IMR-90 (cell line): Measurements from ENCODE around the gene TNFRSF11A. TPM values are rescaled to one million over a fixed set of nuclear protein-coding genes. Genes with fewer than 3 reads are reported as not detected.

Experiments used
- ATAC-seq: fragments of 200-7000 bp; cut with Tn5 transposase; 2 replicates; pipeline ENCODE4 v1.9.1; 2020; ENCODE audit warnings: low read depth, mild to moderate bottlenecking, moderate library complexity
- BruUV-seq: library from RNA; stranded (reverse); fragments of 400-500 nt; replicated peaks from 2 replicates; lab custom pipeline; 2021; lab: Mats Ljungman, UMichigan
- CTCF ChIA-PET: fragments of 300-600 bp; formaldehyde crosslinking; extraction: SDS; loops from one replicate; lab custom pipeline; 2021; ENCODE audit warnings: antibody characterized with exemption; lab: Yijun Ruan, JAX
- POLR2A ChIA-PET: fragments of 300-600 bp; sonication (Branson Sonifier 250); formaldehyde crosslinking; loops from one replicate; lab custom pipeline; 2022; ENCODE audit warnings: antibody characterized with exemption; ENCODE audit not compliant: unreplicated experiment; lab: Charles Lee
- DNase-seq: peaks from one replicate; pipeline ENCODE4 v3.0.0; 2013
- H2AFZ ChIP-seq: replicated peaks from 2 replicates; pipeline ENCODE3; 2013; ENCODE audit warnings: low read length, mild to moderate bottlenecking; ENCODE audit not compliant: poor library complexity
- H2AK5ac ChIP-seq: 2 replicates; pipeline ENCODE4 v1.6.1; 2013; ENCODE audit warnings: low read depth, low read length, inconsistent platforms
- H2AK9ac ChIP-seq: replicated peaks from 2 replicates; pipeline ENCODE3; 2013; ENCODE audit warnings: mild to moderate bottlenecking, low read depth, low read length, moderate library complexity; ENCODE audit not compliant: poor library complexity
- H2BK120ac ChIP-seq: 2 replicates; pipeline ENCODE4 v1.6.1; 2013; ENCODE audit warnings: low read depth, low read length, inconsistent platforms
- H2BK15ac ChIP-seq: 3 replicates; pipeline ENCODE4 v1.6.1; 2013; ENCODE audit warnings: low read depth, low read length, inconsistent platforms
- H2BK20ac ChIP-seq: 2 replicates; pipeline ENCODE4 v1.6.1; 2013; ENCODE audit warnings: low read depth, mild to moderate bottlenecking, inconsistent platforms, low read length, moderate library complexity
- H2BK5ac ChIP-seq: 2 replicates; pipeline ENCODE4 v1.6.1; 2013; ENCODE audit warnings: mild to moderate bottlenecking, low read depth, low read length, inconsistent platforms; ENCODE audit not compliant: poor library complexity, severe bottlenecking
- H3K14ac ChIP-seq: replicated peaks from 2 replicates; pipeline ENCODE4 v1.6.1; 2013; ENCODE audit warnings: low read depth, low read length, inconsistent platforms
- H3K18ac ChIP-seq: 2 replicates; pipeline ENCODE4 v1.6.1; 2013; ENCODE audit warnings: low read depth, low read length, control low read depth
- H3K23ac ChIP-seq: 2 replicates; pipeline ENCODE4 v1.6.1; 2013; ENCODE audit warnings: low read depth, low read length, inconsistent platforms
- H3K27ac ChIP-seq: 2 replicates; pipeline ENCODE4 v1.5.1; 2013; ENCODE audit warnings: mild to moderate bottlenecking, control low read depth, low read length; ENCODE audit not compliant: insufficient read depth
- H3K27me3 ChIP-seq: 2 replicates; pipeline ENCODE4 v1.6.1; 2013; ENCODE audit warnings: low read length; ENCODE audit not compliant: control insufficient read depth, insufficient read depth
- H3K36me3 ChIP-seq: 2 replicates; pipeline ENCODE4 v1.6.1; 2013; ENCODE audit warnings: low read length, mixed read lengths; ENCODE audit not compliant: control insufficient read depth, insufficient read depth
- H3K4ac ChIP-seq: 2 replicates; pipeline ENCODE4 v1.6.1; 2013; ENCODE audit warnings: low read depth, low read length, inconsistent platforms
- H3K4me1 ChIP-seq: 2 replicates; pipeline ENCODE4 v1.6.1; 2013; ENCODE audit warnings: low read length, mixed read lengths; ENCODE audit not compliant: control insufficient read depth, insufficient read depth
- H3K4me2 ChIP-seq: 2 replicates; pipeline ENCODE4 v1.6.1; 2013; ENCODE audit warnings: low read depth, mild to moderate bottlenecking, control low read depth, low read length, moderate library complexity
- H3K4me3 ChIP-seq: 2 replicates; pipeline ENCODE4 v1.5.1; 2013; ENCODE audit warnings: low read depth, mild to moderate bottlenecking, control low read depth, low read length, moderate library complexity; ENCODE audit not compliant: insufficient read depth
- H3K56ac ChIP-seq: 2 replicates; pipeline ENCODE4 v1.6.1; 2013; ENCODE audit warnings: low read length, inconsistent platforms; ENCODE audit not compliant: insufficient read depth; ENCODE audit errors: extremely low read depth
- H3K79me1 ChIP-seq, 2 experiments: 2 replicates each; pipeline ENCODE4 v1.6.1; 2013; ENCODE audit warnings: low read length in 2 of 2, inconsistent platforms in 1 of 2, low read depth in 1 of 2
- H3K9ac ChIP-seq: 2 replicates; pipeline ENCODE4 v1.6.1; 2013; ENCODE audit warnings: low read depth, low read length, control low read depth
- H3K9me1 ChIP-seq: 2 replicates; pipeline ENCODE4 v1.6.1; 2013; ENCODE audit warnings: low read length, inconsistent platforms; ENCODE audit not compliant: insufficient read depth
- H3K9me3 ChIP-seq: 2 replicates; pipeline ENCODE4 v1.6.1; 2013; ENCODE audit warnings: low read length; ENCODE audit not compliant: control insufficient read depth, insufficient read depth
- H4K20me1 ChIP-seq: 2 replicates; pipeline ENCODE4 v1.6.1; 2013; ENCODE audit warnings: low read length, inconsistent platforms; ENCODE audit not compliant: insufficient read depth
- H4K5ac ChIP-seq: 2 replicates; pipeline ENCODE4 v1.6.1; 2013; ENCODE audit warnings: mild to moderate bottlenecking, low read depth, low read length, control low read depth
- H4K8ac ChIP-seq, 2 experiments: 2 replicates each; pipeline ENCODE4 v1.6.1; 2013; ENCODE audit warnings: low read depth in 2 of 2, low read length in 2 of 2, control low read depth in 1 of 2, inconsistent platforms in 1 of 2
- H4K91ac ChIP-seq: 2 replicates; pipeline ENCODE4 v1.6.1; 2013; ENCODE audit warnings: low read depth, low read length, inconsistent platforms; ENCODE audit not compliant: insufficient read depth
- BHLHE40 ChIP-seq: fragments of 150-350 bp; IDR thresholded peaks from 2 replicates; pipeline ENCODE4 v1.6.1; 2016; ENCODE audit warnings: mild to moderate bottlenecking, low read depth, low read length
- CEBPB ChIP-seq: IDR thresholded peaks from 2 replicates; pipeline ENCODE4 v1.6.1; 2012; ENCODE audit warnings: low read depth, low read length, improper control_type of control experiment
- CHD1 ChIP-seq: IDR thresholded peaks from 2 replicates; pipeline ENCODE4 v1.6.1; 2012; ENCODE audit warnings: low read depth, low read length, improper control_type of control experiment
- ELK1 ChIP-seq: fragments of 150-350 bp; IDR thresholded peaks from 2 replicates; pipeline ENCODE4 v1.6.1; 2016; ENCODE audit warnings: low read depth, mild to moderate bottlenecking, low read length, moderate library complexity, borderline replicate concordance
- FOS ChIP-seq: fragments of 150-350 bp; IDR thresholded peaks from 2 replicates; pipeline ENCODE4 v1.6.1; 2016; ENCODE audit warnings: low read depth, low read length
- MAFK ChIP-seq: IDR thresholded peaks from 2 replicates; pipeline ENCODE4 v1.6.1; 2012; ENCODE audit warnings: low read depth, low read length, improper control_type of control experiment
- MAZ ChIP-seq: IDR thresholded peaks from 2 replicates; pipeline ENCODE4 v1.6.1; 2012; ENCODE audit warnings: low read depth, mild to moderate bottlenecking, low read length, improper control_type of control experiment, moderate library complexity, borderline replicate concordance
- MXI1 ChIP-seq: IDR thresholded peaks from 2 replicates; pipeline ENCODE4 v1.6.1; 2012; ENCODE audit warnings: low read depth, mild to moderate bottlenecking, low read length, moderate library complexity, borderline replicate concordance
- NFE2L2 ChIP-seq: fragments of 150-350 bp; IDR thresholded peaks from 2 replicates; pipeline ENCODE4 v1.6.1; 2016; ENCODE audit warnings: low read depth, mild to moderate bottlenecking, low read length
- POLR2A ChIP-seq: IDR thresholded peaks from 2 replicates; pipeline ENCODE4 v1.6.1; 2012; ENCODE audit warnings: mild to moderate bottlenecking, low read depth, low read length
- RAD21 ChIP-seq: IDR thresholded peaks from 2 replicates; pipeline ENCODE4 v1.6.1; 2012; ENCODE audit warnings: low read length, improper control_type of control experiment
- RCOR1 ChIP-seq: IDR thresholded peaks from 2 replicates; pipeline ENCODE4 v1.6.1; 2012; ENCODE audit warnings: mild to moderate bottlenecking, low read length, improper control_type of control experiment; ENCODE audit not compliant: insufficient replicate concordance
- RFX5 ChIP-seq: IDR thresholded peaks from 2 replicates; pipeline ENCODE4 v1.8.0; 2012; ENCODE audit warnings: low read depth, mild to moderate bottlenecking, low read length, moderate library complexity
- SMC3 ChIP-seq: fragments of 150-350 bp; IDR thresholded peaks from 2 replicates; pipeline ENCODE4 v1.6.1; 2016; ENCODE audit warnings: low read depth, mild to moderate bottlenecking, antibody characterized with exemption, low read length, moderate library complexity
- WGBS, 2 experiments: methylation state at CpG; one replicate each; pipeline versions ENCODE4 v1.1.5 to v1.1.7; 2013; ENCODE audit warnings: missing lambda C conversion rate in 2 of 2; ENCODE audit not compliant: insufficient read length in 1 of 2; ENCODE audit errors: extremely low coverage in 2 of 2; 5-methylcytosine and 5-hydroxymethylcytosine counted together
- dilution Hi-C: fragments of 300-500 bp; cut with HindIII; formaldehyde crosslinking; loops from one replicate; pipeline ENCODE4 v1.14.3; 2018; ENCODE audit warnings: low sequenced_read_pairs; ENCODE audit not compliant: unreplicated experiment
- in situ Hi-C: fragments of 300-500 bp; cut with MboI; formaldehyde crosslinking; loops from 3 replicates; pipeline ENCODE4 v1.14.3; 2019; ENCODE audit warnings: low sequenced_read_pairs, inconsistent platforms, mixed read lengths
- intact Hi-C: fragments of 100-400 bp; cut with micrococcal nuclease; formaldehyde crosslinking; loops from 2 replicates; pipeline ENCODE4 v1.10.0; 2022
- polyA plus RNA-seq, 3 experiments: library from polyadenylated mRNA; depleted of rRNA; stranded (reverse); fragments of >200 nt; gene quantifications; 2 replicates each; pipeline ENCODE4 v1.2.3, GENCODE V29; 2012; ENCODE audit warnings: low replicate concordance in 1 of 3
- total RNA-seq: library from RNA; depleted of rRNA; stranded (reverse); fragments of >200 nt; gene quantifications from 2 replicates; pipeline ENCODE4 v1.2.3, GENCODE V29; 2012
- TF ChIP-seq, protein P1 (sequence below): conservative IDR thresholded peaks from 2 replicates; pipeline ENCODE4 v1.5.1; 2012; ENCODE audit warnings: mild to moderate bottlenecking, low read depth, low read length, improper control_type of control experiment
- TF ChIP-seq, protein P2 (sequence below): fragments of 150-350 bp; IDR thresholded peaks from 2 replicates; pipeline ENCODE4 v1.6.1; 2017; ENCODE audit warnings: mild to moderate bottlenecking, antibody characterized with exemption, low read length, low read depth

The TNFRSF11A gene
- total and polyA plus RNA-seq, 2 of the 4 experiments (the other 2 are of a cell fraction): under 0.01 TPM; not detected in 1

- dilution Hi-C loops: no loop called here
- ATAC-seq: no peak
- Histone ChIP-seq H3K4me1 (peaks cover 4% of the 10 kb centered on the region), H2BK15ac (no peak overlapping the region), H2BK5ac (no peak overlapping the region), H3K4ac (no peak overlapping the region), H4K91ac (no peak overlapping the region), H3K27ac (no peak overlapping the region), H3K14ac (no peak overlapping the region), H3K23ac (no peak overlapping the region), H4K8ac (no peak overlapping the region), H4K5ac (no peak overlapping the region), H3K4me2 (no peak overlapping the region), H3K79me1 (no peaks in the 10 kb centered on the region), H2BK120ac (no peak overlapping the region), H2AK9ac (no peak overlapping the region), H3K36me3 (no peaks in the 10 kb centered on the region), H2BK20ac (no peak overlapping the region), H3K18ac (no peak overlapping the region), H3K9me1 (no peaks in the 10 kb centered on the region), H3K4me3 (no peak overlapping the region), H3K9me3 (no peaks in the 10 kb centered on the region), H3K27me3 (peaks cover 23% of the 10 kb centered on the region), H2AFZ (peak overlapping the region; percentile 47), H2AK5ac (no peak overlapping the region), H4K20me1 (no peaks in the 10 kb centered on the region), H3K56ac (no peak overlapping the region), H3K9ac (no peak overlapping the region)
- in situ Hi-C loops: no loop called here
- intact Hi-C loops: no loop called here
- BruUV-seq: no TSS peak
- ChIA-PET CTCF (interaction anchor here (0.9 kb wide), 1 partner anchor 12 kb away, joined by 4 read pairs; no protein-coding TSS in a partner anchor), POLR2A (no interaction called here)
- TF ChIP-seq FOS (no peak), ELK1 (no peak), CHD1 (no peak), MXI1 (no peak), BHLHE40 (no peak), RAD21 (no peak), MAZ (no peak), CEBPB (no peak), RCOR1 (no peak), POLR2A (no peak), RFX5 (no peak), MAFK (no peak), SMC3 (no peak), NFE2L2 (no peak)
- TF ChIP-seq, protein P1, sequence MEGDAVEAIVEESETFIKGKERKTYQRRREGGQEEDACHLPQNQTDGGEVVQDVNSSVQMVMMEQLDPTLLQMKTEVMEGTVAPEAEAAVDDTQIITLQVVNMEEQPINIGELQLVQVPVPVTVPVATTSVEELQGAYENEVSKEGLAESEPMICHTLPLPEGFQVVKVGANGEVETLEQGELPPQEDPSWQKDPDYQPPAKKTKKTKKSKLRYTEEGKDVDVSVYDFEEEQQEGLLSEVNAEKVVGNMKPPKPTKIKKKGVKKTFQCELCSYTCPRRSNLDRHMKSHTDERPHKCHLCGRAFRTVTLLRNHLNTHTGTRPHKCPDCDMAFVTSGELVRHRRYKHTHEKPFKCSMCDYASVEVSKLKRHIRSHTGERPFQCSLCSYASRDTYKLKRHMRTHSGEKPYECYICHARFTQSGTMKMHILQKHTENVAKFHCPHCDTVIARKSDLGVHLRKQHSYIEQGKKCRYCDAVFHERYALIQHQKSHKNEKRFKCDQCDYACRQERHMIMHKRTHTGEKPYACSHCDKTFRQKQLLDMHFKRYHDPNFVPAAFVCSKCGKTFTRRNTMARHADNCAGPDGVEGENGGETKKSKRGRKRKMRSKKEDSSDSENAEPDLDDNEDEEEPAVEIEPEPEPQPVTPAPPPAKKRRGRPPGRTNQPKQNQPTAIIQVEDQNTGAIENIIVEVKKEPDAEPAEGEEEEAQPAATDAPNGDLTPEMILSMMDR: no peak
- TF ChIP-seq, protein P2, sequence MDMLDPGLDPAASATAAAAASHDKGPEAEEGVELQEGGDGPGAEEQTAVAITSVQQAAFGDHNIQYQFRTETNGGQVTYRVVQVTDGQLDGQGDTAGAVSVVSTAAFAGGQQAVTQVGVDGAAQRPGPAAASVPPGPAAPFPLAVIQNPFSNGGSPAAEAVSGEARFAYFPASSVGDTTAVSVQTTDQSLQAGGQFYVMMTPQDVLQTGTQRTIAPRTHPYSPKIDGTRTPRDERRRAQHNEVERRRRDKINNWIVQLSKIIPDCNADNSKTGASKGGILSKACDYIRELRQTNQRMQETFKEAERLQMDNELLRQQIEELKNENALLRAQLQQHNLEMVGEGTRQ: no peak
- DNase-seq: no peak
- WGBS, 2 experiments: 39% methylated on average over 3 of the region's 10 CpGs; no CpG with 5 or more reads in 1 of the 2 experiments
Measured at GRCh38 chr18:62438018-62438329, 112.9 kb downstream of the TNFRSF11A start.
